A673 (cell line): ENCODE measurements around the gene CSF3. TPM values are rescaled to one million over a fixed set of nuclear protein-coding genes. Genes with fewer than 3 reads are reported as not detected.

Experiments used
- Bru-seq: library from RNA; stranded (reverse); fragments of 400-500 nt; gene quantifications from one replicate; lab custom pipeline; 2021; lab: Mats Ljungman, UMichigan
- BruChase-seq, 2 experiments: library from RNA; stranded (reverse); fragments of 400-500 nt; gene quantifications; one replicate each; lab custom pipeline; 2021; lab: Mats Ljungman, UMichigan
- BruUV-seq: library from RNA; stranded (reverse); fragments of 400-500 nt; replicated peaks from 2 replicates; lab custom pipeline; 2021; lab: Mats Ljungman, UMichigan
- CTCF ChIA-PET: fragments of 300-600 bp; sonication (Branson Sonifier 250); formaldehyde crosslinking; loops from one replicate; lab custom pipeline; 2022; ENCODE audit warnings: antibody characterized with exemption; lab: Charles Lee
- POLR2A ChIA-PET: fragments of 300-600 bp; sonication (Branson Sonifier 250); formaldehyde crosslinking; loops from one replicate; lab custom pipeline; 2022; ENCODE audit warnings: antibody characterized with exemption; ENCODE audit not compliant: low non-redundant PET; lab: Charles Lee
- DNase-seq: peaks from one replicate; pipeline ENCODE4 v3.0.0-alpha.2; 2015; ENCODE audit warnings: low spot score
- H3K27ac ChIP-seq: fragments of 200-600 bp; sonication (generic); 2 replicates; pipeline ENCODE4 v1.5.1; 2016; ENCODE audit warnings: mixed run types, low read depth, mild to moderate bottlenecking, mixed read lengths, antibody characterized with exemption, low read length; ENCODE audit not compliant: poor library complexity, severe bottlenecking
- H3K27me3 ChIP-seq: fragments of 200-600 bp; sonication (generic); replicated peaks from 2 replicates; pipeline ENCODE4 v1.6.1; 2017; ENCODE audit warnings: mixed run types, low read depth, mild to moderate bottlenecking, mixed read lengths, antibody characterized with exemption, low read length; ENCODE audit not compliant: insufficient read depth, poor library complexity
- H3K36me3 ChIP-seq: fragments of 200-600 bp; sonication (generic); 2 replicates; pipeline ENCODE4 v1.6.1; 2016; ENCODE audit warnings: mixed run types, mild to moderate bottlenecking, mixed read lengths, antibody characterized with exemption, low read length; ENCODE audit not compliant: insufficient read depth, poor library complexity, severe bottlenecking
- H3K4me1 ChIP-seq: fragments of 200-600 bp; sonication (generic); 2 replicates; pipeline ENCODE4 v1.6.1; 2017; ENCODE audit warnings: mixed run types, mild to moderate bottlenecking, mixed read lengths, antibody characterized with exemption, low read length; ENCODE audit not compliant: insufficient read depth, poor library complexity, severe bottlenecking
- H3K4me3 ChIP-seq: fragments of 200-600 bp; sonication (generic); 2 replicates; pipeline ENCODE4 v1.5.1; 2016; ENCODE audit warnings: low read depth, mixed run types, mild to moderate bottlenecking, mixed read lengths, low read length; ENCODE audit not compliant: poor library complexity, severe bottlenecking
- H3K9me3 ChIP-seq: fragments of 200-600 bp; sonication (generic); 2 replicates; pipeline ENCODE4 v1.6.1; 2016; ENCODE audit warnings: mixed run types, low read depth, mild to moderate bottlenecking, mixed read lengths, antibody characterized with exemption, low read length; ENCODE audit not compliant: poor library complexity, severe bottlenecking
- EZH2 ChIP-seq: fragments of 200-600 bp; sonication (generic); IDR thresholded peaks from 2 replicates; pipeline ENCODE4 v1.6.1; 2017; ENCODE audit warnings: borderline replicate concordance, low read depth, mild to moderate bottlenecking, mixed read lengths, antibody characterized with exemption, low read length; ENCODE audit not compliant: poor library complexity, severe bottlenecking
- intact Hi-C: fragments of 100-400 bp; cut with micrococcal nuclease; formaldehyde crosslinking; loops from one replicate; pipeline ENCODE4 v1.10.0; 2022; ENCODE audit not compliant: unreplicated experiment
- long read RNA-seq: library from polyadenylated mRNA; stranded (forward); transcript quantifications from one replicate; pipeline ENCODE4 v2.0.0, GENCODE V29; 2022
- total RNA-seq: library from RNA; stranded (reverse); gene quantifications from 2 replicates; pipeline ENCODE4 v1.2.3, GENCODE V29; 2021
- TF ChIP-seq, protein P1 (sequence below): fragments of 300-800, 200-600 bp; sonication (generic); conservative IDR thresholded peaks from 2 replicates; pipeline ENCODE4 v1.5.1; 2017; ENCODE audit warnings: low read depth, mild to moderate bottlenecking, antibody characterized with exemption, low read length, moderate library complexity, mixed read lengths

Gene CSF3, protein sequence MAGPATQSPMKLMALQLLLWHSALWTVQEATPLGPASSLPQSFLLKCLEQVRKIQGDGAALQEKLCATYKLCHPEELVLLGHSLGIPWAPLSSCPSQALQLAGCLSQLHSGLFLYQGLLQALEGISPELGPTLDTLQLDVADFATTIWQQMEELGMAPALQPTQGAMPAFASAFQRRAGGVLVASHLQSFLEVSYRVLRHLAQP
- total RNA-seq (not detected in 2 replicates), Bru-seq, nascent RNA (not detected), BruChase-seq, experiment 1, labeled RNA remaining after a 2-hour chase (not detected), BruChase-seq, experiment 2, labeled RNA remaining after a 6-hour chase (not detected)
- long read RNA-seq: 0 reads

DNA sequence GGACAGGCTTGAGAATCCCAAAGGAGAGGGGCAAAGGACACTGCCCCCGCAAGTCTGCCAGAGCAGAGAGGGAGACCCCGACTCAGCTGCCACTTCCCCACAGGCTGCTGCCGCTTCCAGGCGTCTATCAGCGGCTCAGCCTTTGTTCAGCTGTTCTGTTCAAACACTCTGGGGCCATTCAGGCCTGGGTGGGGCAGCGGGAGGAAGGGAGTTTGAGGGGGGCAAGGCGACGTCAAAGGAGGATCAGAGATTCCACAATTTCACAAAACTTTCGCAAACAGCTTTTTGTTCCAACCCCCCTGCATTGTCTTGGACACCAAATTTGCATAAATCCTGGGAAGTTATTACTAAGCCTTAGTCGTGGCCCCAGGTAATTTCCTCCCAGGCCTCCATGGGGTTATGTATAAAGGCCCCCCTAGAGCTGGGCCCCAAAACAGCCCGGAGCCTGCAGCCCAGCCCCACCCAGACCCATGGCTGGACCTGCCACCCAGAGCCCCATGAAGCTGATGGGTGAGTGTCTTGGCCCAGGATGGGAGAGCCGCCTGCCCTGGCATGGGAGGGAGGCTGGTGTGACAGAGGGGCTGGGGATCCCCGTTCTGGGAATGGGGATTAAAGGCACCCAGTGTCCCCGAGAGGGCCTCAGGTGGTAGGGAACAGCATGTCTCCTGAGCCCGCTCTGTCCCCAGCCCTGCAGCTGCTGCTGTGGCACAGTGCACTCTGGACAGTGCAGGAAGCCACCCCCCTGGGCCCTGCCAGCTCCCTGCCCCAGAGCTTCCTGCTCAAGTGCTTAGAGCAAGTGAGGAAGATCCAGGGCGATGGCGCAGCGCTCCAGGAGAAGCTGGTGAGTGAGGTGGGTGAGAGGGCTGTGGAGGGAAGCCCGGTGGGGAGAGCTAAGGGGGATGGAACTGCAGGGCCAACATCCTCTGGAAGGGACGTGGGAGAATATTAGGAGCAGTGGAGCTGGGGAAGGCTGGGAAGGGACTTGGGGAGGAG, at the start of gene CSF3:
Gene CSF3, plus strand, starts transcription at position 436 of the 993 bp plus-strand sequence. Its CDS starts 35 bp downstream, at position 471.
- no peak for DNase-seq
- intact Hi-C loops: loop anchor here (10.0 kb wide), 1 partner anchor 280 kb away; no protein-coding TSS in a partner anchor
- Histone ChIP-seq H3K4me3 (no peak within 1 kb of the TSS), H3K9me3 (no peaks in the 10 kb centered on the region), H3K27ac (no peak within 1 kb of the TSS), H3K4me1 (no peaks in the 10 kb centered on the region), H3K27me3 (no peaks in the 10 kb centered on the region), H3K36me3 (no peaks in the 10 kb centered on the region)
- POLR2A ChIA-PET: no interaction called here
- CTCF ChIA-PET: interaction anchor here (0.8 kb wide), 1 partner anchor 71 kb away, joined by 3 read pairs; no protein-coding TSS in a partner anchor
- TF ChIP-seq, protein P1, sequence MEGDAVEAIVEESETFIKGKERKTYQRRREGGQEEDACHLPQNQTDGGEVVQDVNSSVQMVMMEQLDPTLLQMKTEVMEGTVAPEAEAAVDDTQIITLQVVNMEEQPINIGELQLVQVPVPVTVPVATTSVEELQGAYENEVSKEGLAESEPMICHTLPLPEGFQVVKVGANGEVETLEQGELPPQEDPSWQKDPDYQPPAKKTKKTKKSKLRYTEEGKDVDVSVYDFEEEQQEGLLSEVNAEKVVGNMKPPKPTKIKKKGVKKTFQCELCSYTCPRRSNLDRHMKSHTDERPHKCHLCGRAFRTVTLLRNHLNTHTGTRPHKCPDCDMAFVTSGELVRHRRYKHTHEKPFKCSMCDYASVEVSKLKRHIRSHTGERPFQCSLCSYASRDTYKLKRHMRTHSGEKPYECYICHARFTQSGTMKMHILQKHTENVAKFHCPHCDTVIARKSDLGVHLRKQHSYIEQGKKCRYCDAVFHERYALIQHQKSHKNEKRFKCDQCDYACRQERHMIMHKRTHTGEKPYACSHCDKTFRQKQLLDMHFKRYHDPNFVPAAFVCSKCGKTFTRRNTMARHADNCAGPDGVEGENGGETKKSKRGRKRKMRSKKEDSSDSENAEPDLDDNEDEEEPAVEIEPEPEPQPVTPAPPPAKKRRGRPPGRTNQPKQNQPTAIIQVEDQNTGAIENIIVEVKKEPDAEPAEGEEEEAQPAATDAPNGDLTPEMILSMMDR: no peak
- TF ChIP-seq EZH2: no peak
- BruUV-seq: no TSS peak

DNA sequence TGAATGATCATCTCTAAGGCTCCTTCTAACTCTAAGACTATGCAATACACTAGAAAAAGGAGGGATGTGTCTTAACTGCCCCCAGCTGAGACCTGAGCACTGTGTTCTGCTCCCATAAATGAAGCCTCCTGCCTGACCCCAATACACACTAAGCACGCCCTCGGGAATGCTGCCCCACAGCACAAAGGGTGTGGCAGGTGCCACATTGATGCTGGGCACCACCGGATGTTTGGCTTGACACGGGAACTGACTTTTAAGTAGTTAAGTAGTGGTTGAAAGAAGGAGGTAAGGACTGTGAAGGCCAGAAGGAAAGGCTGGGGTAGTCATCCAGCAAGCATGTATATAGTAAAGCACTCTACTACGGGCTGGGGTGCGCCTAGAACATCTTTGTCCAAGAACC, 48.5 kb upstream of the CSF3 start:
- BruUV-seq: no TSS peak
- TF ChIP-seq, protein P1: no peak
- no peak for TF ChIP-seq EZH2
- Histone ChIP-seq H3K9me3 (no peaks in the 10 kb centered on the region), H3K4me1 (no peaks in the 10 kb centered on the region), H3K27ac (no peak overlapping the region), H3K36me3 (no peaks in the 10 kb centered on the region), H3K4me3 (no peak overlapping the region), H3K27me3 (no peaks in the 10 kb centered on the region)
- no peak for DNase-seq
- ChIA-PET POLR2A (no interaction called here), CTCF (no interaction called here)
- intact Hi-C loops: no loop called here

DNA sequence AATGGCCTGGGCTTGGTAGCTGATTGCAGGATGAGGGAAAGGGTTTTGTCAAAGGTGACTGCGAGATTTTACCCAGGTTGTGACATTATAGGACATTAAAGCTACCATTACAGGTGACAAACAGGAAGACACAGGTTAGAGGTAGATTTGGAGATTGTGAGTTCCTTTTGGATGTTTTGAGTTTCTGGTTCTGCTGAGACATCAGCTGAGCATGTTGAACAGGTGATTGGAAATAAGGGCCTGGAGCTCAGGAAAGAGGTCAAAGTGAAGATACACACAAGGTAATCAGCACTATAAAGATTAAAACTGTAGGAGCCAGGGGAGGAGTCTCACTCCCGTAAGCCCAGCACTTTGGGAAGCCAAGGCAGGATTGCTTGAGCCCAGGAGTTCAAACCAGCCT, 46.5 kb upstream of the CSF3 start:
- H3K9me3 ChIP-seq: no peaks in the 10 kb centered on the region
- no peaks in the 10 kb centered on the region for H3K27me3 ChIP-seq
- no peak overlapping the region for H3K27ac ChIP-seq
- H3K4me1 ChIP-seq: no peaks in the 10 kb centered on the region
- no peak for DNase-seq
- no peak overlapping the region for H3K4me3 ChIP-seq
- CTCF ChIA-PET: no interaction called here
- TF ChIP-seq, protein P1: no peak
- TF ChIP-seq EZH2: no peak
- H3K36me3 ChIP-seq: no peaks in the 10 kb centered on the region
- intact Hi-C loops: no loop called here
- POLR2A ChIA-PET: no interaction called here
- no TSS peak for BruUV-seq
